SU-DHL-6 (cell line): ENCODE measurements around the gene ZNF609.

Experiments
- EZH2phosphoT487 ChIP-seq: fragments of 200-600 bp; sonication (generic), shearing (Covaris generic); conservative IDR thresholded peaks from 2 replicates; pipeline ENCODE4 v1.6.1; 2018; ENCODE audit warnings: mild to moderate bottlenecking, antibody characterized with exemption, low read length, moderate library complexity, mixed read lengths
- TF ChIP-seq, protein P1 (sequence below): fragments of 200-600 bp; sonication (generic); IDR thresholded peaks from one replicate; pipeline ENCODE4 v1.5.1; 2017; ENCODE audit warnings: antibody characterized with exemption, mild to moderate bottlenecking, low read length, moderate library complexity; ENCODE audit not compliant: insufficient read depth, poor library complexity, severe bottlenecking

DNA sequence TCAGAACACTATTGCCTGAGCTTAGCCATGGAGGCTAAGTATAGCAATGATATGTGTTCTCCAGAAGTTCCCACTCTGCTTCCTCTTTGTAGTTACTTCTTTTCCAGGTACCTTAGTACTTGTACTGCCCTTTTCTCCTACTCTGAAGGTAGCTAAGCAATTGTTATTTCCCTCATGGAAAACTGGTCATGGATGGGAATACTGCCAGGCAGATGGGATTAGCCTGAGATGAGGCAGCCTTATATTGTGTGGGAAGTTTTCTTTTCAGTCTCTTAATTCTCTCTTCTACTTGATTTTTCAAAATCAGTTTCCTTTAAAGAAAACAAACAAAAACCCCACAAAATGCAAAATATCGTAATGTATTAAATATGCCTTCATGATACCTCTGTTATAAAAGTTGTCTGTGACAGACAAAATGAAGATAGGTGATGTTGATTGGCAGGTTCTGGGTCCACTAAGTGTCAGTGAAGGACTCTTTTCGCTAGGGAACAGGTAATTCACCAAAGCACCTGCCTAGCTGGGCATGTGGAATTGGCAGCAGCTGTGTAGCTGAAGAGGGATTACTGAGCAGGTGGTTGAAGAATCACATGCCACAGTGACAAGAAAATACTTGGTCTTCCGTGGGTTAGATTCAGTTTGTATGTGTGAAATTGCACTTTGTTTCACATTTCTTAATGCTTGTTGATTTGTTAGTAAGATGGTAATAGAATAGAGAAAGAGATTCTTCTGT is 4.1 kb downstream of the ZNF609 start:
- TF ChIP-seq, protein P1, sequence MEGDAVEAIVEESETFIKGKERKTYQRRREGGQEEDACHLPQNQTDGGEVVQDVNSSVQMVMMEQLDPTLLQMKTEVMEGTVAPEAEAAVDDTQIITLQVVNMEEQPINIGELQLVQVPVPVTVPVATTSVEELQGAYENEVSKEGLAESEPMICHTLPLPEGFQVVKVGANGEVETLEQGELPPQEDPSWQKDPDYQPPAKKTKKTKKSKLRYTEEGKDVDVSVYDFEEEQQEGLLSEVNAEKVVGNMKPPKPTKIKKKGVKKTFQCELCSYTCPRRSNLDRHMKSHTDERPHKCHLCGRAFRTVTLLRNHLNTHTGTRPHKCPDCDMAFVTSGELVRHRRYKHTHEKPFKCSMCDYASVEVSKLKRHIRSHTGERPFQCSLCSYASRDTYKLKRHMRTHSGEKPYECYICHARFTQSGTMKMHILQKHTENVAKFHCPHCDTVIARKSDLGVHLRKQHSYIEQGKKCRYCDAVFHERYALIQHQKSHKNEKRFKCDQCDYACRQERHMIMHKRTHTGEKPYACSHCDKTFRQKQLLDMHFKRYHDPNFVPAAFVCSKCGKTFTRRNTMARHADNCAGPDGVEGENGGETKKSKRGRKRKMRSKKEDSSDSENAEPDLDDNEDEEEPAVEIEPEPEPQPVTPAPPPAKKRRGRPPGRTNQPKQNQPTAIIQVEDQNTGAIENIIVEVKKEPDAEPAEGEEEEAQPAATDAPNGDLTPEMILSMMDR, result no peak
- TF ChIP-seq EZH2phosphoT487, result no peak
